Activated effector memory CD4-positive, alpha-beta T cell treated with anti-CD3 and anti-CD28 coated beads, Interleukin-2, amount 50 U/mL, for 16 hours (primary cell): ENCODE data around the gene CDS2.
A peak's percentile ranks its signal among the peaks of the same experiment; 100 is the strongest.

Experiments
- DNase-seq: peaks from one replicate; pipeline ENCODE4 v3.0.0-alpha.2; 2020

Gene CDS2

DNA sequence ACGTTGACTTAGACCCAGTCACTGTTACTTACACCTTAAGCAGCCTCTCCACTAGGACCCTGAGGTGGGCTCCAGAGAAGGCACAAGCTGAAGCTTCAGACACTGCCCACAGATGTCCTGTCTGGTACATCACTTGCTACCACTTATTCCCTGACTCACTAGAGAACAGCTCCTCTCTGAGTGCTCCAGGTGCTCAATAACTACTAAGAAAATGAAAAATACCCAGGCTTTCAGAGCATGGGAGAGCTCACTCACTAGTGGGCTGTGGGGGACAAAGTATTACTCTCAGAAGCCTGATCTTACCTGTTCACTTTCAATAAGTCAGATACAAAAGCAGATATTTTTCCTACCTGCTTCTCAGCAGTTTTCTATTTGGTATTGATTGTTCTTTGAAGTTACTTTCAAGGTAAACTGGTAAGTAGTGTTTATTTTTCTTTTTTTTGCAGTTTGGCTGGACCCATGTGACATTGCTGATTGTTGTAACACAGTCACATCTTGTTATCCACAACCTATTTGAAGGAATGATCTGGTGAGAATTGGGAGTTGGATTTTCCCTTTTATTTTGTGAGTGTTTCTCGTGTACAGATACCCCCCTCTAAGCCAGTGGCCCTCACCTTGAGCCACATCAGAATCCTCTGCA, 55.9 kb downstream of the CDS2 start:
- DNase-seq: no peak

DNA sequence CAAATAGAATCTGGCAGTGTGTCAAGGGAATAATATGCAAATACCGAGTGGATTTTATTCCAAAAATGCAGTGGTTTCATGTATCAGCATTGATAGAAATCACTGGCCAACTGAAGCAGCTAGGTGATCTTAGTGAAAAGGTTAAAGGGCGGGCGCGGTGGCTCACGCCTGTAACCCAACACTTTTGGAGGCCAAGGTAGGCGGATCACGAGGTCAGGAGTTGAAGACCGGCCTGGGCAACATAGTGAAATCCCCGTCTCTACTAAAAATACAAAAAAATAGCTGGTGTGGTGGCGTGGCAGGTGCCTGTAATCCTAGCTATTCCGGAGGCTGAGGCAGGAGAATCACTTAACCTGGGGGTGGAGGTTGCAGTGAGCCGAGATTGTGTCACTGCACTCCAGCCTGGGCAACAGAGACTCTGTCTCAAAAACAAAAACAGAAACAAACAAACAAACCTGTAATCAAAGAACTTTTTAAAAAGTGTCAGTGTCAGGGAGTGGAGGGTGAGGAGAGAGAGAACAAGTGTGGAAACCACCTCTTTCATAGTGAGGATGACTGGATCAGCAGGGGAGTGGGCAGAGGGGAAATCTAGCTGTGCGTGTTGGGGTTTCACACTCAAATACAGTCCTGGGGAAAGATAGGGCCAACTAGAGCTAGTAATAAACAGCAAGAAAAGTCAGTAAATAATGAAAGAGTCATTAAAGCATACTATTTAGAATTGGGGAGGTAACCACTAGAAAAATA, 57.1 kb downstream of the CDS2 start:
- DNase-seq: no peak

DNA sequence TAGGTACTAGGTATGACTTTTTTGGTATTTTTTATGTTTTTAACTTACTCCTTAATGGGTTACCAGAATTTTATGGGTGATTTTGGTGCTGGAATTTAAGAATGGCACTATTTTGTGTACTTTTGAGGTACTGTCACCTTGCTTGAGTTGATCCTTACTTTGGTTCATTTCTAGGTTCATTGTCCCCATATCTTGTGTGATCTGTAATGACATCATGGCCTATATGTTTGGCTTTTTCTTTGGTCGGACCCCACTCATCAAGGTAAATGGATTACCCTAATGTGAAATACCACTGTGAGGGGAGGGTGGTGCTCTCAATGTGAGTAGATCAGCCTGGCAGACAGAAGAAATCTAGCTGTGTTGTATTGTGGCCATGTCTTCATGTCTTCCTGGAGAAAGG, 57.9 kb downstream of the CDS2 start:
- DNase-seq: no peak

DNA sequence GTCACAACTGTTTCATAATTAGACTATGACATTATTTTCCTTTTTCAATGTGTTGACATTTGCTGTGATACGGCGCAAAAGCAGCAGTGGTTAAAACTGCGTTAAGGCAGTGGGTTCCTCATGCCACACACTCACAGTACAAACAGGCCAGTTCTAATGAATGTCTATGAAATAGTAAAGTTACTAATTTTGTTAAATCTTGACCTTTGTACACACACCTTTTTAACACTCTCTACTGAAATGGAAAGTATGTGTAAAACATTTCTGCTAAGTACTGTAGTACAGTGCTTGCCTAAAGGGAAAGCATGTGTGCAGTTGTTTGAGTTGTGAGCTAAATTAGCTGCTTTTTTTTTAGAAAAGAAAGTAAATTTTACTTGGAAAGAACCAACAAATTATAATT, 60.3 kb downstream of the CDS2 start:
- DNase-seq: no peak

DNA sequence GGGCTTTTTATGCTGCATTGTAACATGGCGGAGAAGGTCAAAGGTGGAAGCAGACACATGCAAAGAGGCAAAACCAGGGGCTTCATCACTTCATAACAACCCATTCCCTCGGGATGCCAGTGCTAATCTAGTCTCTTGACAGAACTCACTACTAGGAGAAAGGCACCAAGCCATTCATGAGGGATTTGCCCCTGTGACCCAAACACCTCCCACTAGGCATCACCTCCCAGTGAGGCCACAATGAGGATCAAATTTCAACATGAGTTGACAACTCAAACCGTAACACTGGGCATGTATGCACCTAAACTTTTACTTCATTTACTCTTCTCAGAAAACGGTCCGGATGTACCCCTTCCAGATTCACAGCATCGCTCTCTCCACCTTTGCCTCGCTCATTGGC, 61.9 kb downstream of the CDS2 start:
- no peak for DNase-seq

DNA sequence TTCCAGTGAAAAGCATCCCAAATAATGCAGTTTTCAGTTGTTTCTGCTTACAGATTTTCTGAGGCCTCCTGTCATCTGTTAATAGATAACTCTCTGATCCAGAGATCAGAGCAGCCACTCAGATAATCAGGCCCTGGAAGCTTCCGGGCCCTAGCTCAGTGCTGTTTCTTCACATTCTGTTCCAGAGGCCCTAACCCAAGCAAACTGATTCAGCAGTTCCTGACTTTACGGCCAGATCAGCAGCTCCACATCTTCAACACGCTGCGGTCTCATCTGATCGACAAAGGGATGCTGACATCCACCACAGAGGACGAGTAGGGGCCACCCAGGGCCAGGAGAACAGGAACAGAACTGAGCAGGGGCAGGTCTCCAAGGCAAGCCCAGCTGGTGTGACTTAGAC, 63.1 kb downstream of the CDS2 start:
- no peak for DNase-seq

DNA sequence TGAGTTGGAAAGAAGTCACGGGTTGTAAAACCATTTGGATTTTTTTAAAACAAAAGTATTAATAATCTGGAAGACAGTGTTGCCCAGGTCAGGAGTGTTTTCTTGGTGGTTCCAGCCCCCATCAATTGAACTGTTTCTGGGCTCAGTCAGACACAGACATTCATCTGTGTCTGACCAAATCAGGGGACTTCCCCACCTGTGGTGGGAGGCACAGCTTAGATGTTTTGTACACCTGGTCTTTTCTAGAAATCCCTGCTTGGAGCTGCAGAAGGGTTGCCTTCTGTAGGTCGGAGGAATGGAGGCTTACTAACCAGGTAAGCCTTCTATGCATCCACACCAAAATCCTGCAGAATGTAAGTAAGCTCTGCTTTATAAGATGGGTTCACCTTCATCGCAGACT, 63.6 kb downstream of the CDS2 start:
- no peak for DNase-seq

DNA sequence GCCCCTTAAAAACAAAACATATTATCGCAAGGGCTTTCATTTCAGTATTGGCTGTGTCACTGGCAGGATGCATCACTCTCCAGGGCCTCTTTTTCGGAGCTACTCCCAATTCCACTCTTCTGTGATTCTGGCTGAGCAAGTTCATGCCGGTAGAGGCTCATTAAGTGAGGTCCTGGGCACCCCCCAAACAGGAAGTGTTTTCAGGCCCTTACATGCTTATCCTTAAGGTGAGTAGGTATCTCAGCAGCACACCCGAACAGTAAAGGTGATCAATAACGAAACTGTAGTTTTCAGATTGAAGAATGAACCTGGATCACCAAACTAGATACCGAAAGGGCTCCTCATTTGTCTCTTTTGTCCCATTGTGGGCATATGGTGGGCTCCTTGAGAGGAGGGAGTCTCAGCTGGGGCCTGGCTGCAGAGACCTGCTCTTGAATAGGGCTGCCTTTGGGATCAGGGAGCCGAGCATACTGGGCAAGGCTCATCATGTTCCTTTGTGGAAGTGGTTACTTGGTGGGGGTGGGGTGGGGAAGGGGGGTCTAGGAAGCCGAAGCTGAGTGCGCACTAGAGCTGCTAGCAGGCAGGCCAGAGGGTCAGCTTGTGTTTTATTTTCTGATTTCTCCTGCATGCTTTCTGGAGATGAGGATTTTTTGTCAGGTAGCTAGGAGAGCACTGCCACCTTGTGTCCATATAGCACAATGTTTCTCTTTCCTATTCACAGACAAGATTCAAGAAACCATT, 65.2 kb downstream of the CDS2 start:
- DNase-seq: no peak

DNA sequence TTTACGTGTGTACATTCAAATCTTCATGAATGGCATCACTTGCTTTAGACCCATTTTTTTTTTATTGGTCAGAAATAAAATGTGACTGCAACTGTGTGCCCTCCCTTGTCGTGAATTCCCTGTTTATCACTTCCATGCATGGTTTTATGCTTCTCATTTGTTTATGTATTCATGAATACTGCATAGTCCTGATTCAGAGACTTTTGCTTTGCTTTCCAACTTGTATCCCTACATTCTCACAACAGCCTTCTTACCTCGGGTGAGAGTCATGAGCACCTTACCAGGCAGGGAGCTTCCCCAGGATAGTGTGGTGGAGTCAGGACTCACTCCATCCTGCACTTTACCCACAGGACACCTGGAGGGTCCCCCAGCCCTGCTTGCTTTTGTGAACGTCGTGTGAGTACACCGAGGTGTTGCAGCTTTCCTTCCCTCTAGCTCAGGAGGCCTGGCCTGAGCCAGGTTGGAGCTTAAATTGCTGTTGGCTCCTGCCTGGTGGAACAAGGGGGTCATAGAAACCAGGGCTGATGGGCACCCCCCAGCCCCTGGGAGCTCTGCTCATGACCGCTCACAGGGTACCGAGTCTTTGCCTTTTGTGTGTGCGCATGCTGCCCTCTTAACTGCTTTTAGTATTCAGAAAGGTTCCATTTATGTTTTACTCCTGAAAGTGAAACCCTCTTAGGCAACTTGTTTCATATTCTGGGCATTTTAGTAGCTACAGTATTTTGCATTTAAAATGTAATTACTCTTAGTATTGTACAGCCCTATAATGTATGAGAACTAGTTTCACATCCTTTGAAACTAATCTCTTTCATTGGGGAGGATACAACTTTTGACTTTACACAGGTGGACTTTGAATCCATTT, 66.0 kb downstream of the CDS2 start:
- DNase-seq: no peak

DNA sequence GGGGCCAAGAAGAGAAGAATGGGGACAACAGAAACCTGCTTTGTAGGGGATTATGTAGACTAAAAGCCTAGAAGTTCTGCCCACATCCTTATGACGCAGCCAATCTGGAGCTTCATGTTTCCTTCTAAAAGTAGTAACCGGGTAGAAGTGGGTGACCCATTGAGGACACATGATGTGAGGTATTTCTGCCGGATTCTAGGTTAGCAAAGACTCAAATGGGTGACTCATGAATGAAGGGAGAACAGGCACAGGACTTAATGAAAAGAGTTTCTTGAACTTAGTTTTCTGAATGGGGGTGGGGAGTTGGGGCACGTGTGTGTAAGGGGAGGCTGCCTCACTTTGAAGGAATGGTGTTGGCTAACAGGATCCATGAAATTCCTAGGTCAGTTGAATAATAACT, 68.8 kb downstream of the CDS2 start:
- no peak for DNase-seq

DNA sequence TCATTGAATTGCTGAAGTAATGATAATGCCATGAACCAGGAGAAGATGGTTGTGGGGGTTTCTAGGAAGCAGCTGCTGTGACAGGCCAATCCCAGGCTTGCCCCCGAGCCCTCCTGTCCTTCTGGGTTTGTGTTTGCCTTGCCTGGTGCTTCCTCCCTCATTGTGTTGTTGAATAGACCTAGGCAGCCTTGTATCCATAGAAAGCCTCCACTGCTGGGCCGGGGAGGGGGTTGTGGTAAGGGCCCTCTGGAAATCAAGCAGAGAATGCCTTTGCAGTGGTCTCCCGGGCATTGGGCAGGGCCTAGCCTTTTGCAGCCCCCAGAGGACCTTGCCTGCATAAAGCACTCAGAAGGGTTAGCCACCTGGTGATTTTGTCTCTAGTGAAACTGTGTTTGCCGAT, 69.3 kb downstream of the CDS2 start:
- no peak for DNase-seq

DNA sequence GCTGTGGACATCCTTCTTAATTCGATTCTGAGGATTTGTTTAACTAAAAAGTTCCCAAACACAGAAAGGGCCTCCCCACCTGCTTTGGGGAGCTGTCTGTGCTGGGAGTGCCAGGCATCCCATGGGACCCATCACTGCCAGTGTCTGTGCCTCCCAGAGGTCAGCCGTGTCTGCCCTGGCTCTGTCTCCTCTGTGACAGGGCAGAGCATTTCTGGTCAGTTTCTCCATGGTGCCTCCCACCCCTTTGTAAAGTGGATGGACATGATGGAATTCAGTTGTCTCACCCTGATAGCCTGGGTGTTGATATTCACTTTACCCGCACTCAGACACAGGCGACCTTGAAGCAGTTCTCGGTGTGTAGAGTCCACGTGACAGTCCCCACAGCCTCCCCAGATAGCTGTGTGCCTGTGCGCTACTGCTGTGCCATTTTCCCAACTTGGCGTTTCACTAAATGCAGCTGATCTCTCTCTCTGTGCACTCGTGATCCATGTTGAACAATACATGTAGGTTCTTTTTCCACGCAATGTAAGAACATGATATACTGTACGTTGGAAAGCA, 70.5 kb downstream of the CDS2 start:
- no peak for DNase-seq

DNA sequence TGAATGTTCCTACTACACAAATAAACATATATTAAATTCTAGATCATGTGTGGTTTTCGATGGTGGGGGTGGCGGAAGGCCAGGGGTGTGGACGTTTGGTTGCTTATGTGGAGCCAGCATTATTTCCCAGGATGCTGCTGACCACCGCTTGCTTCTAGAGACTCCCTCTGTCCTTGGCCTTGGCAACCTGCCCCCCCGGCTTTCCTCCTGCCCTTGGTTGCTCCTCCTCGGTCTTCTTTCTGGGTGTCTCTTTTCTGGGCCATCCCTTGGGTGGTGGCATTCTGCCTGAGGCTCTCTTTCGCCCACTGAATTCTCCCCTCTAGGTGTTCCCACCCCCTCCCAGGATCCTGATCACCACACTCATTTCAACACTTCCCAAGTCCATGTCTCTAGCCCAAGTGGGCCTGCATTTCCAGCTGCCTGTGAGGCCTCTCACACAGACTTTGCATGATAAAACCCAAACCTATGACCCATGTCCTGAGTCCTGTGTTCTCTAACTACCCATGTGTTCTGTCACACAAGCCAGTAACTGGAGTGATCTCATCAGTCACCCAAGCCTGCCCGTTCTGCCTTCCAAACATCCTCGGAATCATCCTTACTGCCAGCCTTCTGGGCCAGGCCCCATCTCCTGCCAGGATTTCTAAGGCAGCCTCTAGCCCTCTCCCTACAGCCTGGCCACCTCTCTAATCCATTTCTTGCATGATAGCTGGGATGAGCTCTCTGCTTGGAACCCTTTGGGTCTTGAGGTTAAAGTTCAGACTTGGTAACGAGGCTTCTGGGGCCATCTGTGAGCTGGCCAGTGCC, 71.2 kb downstream of the CDS2 start:
- DNase-seq: no peak

DNA sequence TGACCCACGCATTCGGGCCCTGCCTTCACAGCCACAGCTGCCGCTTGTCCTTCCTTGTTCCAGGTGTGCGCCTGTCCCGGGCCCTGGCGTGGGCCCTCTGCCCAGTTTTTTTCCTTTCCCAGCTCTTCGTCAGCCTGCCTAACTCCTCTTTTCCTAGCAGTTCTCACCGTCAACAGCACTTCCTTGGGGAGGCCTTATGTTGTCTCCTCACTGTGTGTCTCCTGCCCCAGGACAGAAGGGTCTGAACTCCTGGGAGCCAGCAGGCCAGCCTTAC, 71.8 kb downstream of the CDS2 start:
- DNase-seq: no peak

DNA sequence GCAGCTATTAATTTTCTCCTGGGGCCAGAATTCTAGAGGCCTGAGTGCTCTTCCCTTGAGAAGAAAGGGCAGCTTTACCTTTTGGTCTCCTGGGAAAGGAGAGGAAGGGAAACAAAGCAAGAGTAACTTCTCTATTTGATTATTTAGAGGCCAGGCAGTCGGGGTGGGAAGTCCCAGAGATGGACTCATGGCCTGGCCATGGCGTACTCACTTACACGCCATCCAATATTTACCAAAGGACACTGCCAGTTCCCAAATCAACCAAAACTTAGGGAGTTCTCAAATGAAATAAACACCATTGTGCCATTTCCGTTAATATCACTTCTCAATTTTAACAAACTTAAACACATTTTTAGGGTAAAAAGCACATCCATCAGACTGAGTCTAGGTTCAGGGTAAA, 76.6 kb downstream of the CDS2 start:
- DNase-seq: no peak

DNA sequence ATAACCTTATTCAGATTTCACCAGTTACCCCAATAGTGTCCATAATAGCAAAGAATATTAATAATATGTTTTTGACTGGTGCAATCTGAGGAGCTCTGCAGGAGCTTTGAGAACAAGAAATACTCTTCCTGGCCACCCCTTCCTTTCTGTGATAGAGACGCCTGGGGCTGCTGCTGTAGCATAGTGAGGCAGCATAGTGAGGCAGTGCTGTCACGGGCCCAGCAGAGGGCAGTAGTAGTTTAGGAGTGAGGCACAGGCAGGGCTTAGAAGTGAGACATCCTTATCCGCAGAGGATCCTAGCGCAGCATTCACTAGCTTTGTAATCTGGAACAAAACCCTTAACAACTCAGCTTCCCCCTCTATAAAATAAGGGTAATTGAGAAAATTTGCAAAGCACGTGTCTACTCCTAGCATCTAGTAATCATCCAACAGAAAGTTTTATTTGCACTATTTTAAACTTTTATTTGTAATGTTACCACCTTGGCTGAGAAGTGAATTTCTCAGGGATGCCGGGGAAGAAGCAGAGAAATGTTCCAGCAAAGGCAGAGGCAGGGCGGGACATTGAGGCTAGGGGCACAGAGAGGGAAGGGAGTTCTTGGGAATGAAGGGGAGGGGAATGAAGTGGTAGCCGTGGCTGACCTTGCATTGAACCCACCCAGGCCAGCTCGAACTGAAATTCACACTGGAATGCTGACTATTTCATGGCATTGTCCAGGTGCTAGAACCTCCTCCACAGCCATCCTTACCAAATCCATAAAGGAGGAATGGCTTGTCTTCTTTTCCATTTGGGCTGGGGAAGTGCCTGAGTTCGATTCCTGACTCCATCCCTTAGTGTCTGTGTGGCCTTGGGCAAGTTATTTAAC, 78.8 kb downstream of the CDS2 start:
- peak; percentile 86 for DNase-seq

DNA sequence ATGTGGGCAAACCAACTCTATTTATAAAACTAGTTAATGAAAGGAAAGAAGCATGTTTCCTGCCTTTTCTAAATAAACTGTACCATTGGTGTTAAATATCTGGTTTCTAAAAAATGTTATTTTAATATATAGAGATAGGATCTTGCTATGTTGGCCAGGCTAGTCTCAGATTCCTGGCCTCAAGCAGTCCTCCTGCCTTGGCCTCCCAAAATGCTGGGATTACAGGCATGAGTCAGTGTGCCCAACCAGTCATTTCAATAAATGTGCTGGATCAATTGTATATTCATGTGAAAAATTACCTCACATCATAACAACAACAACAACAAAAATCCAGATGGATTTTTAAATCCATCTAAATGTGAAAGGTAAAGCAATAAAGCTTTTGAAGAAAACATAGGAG, 80.3 kb downstream of the CDS2 start:
- no peak for DNase-seq

DNA sequence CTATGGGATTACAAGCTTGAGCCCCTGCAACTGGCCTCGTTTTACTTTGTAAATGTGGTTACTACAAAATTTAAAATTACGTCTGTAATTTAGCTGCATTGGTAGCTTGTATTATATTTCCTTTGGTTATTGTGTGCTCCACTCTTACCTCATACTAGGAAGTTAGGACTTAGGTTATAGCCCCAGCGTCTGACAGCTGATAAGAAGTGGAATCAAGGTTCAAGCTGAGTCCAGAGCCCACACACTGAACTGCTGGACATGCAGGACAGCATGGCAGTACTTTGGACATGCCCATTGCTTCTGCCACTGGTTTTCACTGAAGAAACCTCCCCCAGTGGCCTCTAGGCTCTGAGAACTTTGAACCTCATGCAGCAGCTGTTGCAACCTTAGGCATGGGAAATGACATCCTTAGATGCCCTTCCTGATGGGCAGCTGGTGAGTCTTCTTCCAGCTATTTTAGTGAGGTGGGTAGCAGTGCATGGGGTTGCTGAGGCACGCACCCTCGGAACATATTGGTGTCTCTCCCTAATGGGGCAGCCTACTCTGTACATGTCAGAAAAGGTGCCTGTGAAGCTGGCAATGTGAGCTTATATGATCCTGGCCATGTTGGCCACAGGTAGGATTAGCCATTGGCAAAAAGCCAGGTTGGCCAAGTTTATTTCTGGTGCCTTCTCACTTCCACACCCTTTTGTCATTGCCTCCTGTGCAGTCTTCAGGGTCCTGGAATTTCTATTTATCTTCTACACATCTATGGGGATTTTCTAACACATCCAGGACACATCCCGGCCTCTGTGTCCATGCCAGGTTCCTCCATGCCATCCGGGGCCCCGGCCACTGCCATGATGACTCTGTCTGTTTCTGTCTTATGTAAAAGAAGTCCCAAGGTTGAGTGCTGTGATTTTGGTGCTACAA, 85.3 kb downstream of the CDS2 start:
- DNase-seq: no peak

DNA sequence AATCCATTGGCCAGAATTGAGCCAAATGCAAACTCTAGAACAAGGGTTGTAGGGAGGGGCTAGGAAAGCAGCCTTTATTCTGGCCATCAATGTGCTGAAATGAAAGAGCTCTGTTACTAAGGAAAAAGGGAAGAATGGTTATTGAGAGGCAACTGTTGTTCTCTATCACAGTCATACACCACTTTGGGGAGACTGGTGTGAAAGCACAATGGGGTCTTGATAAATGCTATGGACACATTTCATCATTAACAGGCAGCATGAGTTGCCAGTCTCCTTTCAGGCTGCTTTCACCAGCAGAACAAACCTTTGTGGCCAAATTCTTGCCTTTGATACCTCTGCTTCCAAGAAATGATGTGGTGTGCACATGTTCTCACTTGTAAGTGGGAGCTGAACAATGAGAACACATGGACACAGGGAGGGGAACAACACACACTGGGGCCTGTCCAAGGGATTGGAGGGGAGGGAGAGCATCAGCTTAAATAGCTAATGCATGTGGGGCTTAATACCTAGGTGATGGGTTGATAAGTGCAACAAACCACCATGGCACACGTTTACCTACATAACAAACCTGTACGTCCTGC, 86.2 kb downstream of the CDS2 start:
- no peak for DNase-seq

DNA sequence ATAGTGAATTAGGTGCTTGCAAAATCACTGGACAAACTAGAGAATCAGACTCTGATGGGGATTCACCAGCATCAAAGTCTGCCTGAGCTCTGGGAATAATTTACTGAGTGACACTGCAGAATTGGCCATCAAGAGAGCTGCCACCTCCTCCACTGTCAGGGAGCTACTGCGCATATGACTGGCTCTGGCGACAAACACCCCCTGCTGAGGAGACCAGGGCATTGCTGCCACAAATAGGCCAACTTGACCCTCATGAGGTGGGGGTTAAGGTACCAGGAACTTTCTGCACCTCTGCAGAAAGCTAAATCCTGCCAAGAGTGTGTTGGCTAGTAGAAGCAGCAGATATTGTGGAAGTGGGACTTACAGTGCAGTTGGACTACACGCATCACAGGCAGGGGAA, 88.0 kb downstream of the CDS2 start:
- DNase-seq: no peak
